ENCODE results near the gene CCDC9.
A peak's percentile ranks its signal among the peaks of the same experiment; 100 is the strongest.

CCDC9 gene

DNA sequence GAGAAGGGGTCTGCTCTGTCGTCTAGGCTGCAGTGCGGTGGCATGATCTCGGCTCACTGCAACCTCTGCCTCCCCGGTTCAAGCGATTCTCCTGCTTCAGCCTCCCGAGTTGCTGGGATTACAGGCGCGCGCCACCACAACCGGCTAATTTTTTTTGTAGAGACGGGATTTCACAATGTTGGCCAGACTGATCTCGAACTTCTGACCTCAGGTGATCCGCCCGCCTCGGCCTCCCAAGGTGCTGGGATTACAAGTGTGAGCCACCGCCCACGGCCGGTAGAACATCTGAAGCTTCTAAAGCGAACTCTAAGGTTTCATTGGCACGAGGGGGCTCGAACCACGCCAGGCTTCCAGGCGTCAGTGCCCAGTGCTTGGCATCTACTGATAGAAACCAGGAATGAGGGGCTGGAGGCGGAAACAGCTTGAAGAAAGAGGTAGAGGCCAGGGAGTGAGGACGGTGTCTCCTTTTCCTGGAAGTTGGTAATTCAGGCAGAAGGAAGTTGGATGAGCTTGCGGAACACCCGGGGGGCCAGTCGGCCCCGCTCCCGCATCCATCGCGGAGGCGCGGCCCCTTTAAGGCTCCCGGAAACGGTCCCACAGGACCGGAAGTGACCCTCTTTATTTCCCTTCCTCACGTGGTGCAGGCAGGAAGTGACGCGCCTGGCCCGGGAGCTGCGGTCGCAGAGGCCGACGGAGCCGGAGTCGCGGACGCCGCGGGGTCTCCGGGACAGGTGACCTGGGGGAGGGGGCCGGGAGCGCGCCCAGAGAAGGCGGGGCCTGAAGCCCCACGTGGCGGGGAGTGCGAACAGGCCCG, at the start of gene CCDC9:
CCDC9 (plus strand) TSS at position 647 of the 814 bp plus-strand sequence. CDS start 1,876 bp downstream, outside the sequence.
- DNase-seq: peak; percentile 90

DNA sequence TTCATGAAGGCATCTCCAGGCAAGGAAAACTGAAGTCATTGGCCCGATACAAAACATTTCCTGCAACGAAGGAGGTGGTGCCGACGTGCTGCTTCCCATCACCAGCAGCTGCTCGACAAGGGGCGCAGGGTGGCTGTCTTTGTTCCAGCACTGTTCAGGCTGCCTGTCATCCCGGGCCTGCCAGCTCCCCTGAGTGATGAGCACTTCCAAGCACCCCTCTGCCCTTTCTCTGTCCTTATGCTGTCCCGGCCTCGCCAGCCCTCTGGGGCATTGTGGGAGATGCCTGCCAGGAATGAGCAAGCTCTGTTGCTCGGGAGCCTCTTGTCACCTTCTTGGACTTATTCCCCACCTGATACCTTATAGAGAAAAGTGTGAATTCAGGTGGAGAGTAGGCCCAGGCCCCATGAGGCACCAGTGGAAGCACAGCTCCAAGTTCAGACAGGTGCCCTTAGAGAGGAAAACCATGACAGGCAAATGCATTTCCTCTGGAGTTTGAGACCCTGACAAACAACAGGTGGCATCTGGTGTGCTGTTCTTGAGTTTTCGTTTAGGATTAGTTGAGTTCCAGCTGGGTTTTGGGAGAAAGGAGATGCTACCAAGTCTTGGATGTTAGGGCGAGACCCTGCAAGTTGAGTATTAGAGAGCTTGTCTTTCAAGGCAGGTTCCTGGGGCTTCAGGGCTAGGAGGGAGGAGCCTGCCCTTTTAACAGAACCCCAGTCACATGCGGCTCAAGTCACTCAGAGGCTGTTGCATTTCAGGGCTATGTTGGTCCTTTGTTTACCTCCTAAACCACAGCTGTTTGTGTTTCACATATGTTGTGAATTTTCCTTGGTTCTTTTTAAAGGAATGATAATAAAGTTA, 46.8 kb upstream of the CCDC9 start:
- no peak for DNase-seq

DNA sequence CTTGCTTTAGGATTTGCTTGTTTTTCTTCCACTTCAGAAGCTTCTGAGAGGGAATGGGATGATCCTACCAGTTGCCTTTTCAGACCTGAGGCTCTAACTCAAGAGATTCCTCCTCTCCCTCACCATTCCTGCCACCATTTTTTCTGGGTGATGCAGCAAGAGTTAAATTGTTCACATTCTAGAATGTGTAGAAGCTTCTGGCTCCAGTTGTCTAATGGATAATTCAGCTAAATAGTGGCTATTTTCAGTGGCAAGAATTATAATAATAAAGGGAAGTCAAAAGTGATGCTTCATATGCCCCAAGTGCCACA, 46.2 kb upstream of the CCDC9 start:
- no peak for DNase-seq

DNA sequence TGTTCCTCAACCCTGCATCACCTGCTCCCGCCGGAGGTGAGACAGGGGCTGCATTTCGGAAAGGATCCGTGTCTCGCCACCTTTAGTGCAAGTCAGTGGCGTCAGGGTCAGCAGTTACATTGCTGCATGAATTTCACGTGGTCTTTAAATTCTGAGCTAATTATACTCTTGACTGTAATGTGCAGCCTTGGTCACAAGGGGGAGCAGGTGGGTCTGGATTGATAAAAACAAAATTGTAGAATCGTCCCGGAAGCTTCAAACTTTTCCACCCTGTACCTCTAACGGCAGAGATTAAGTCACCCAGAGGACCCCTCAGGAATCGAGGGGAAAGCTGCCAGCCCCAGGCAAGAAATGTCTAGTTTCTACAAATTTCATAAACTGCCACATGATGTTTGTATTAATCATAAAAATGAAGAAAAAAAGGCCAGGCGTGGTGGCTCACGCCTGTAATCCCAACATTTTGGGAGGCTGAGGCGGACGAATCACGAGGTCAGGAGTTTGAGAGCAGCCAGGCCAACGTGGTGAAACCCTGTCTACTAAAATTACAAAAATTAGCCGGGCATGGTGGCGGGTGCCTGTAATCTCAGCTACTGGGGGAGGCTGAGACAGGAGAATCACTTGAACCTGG, 45.5 kb upstream of the CCDC9 start:
- DNase-seq: no peak

DNA sequence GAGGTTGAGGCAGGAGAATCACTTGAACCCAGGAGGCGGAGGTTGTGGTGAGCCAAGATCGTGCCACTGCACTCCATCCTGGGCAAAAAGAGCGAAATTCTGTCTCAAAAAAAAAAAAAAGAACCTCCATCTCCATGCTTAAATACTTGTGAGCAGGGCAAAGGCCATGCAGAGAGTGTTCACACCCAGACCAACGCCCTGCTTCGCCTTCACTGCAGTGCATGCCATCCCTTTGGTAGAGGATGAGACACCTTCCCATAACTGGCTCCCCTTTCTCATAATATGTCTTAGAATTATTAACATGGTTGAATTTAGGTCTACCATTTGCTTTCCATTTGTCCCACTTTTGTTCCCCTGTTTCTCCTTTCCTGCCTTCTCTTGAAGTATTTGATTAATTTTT, 40.7 kb upstream of the CCDC9 start:
- no peak for DNase-seq

DNA sequence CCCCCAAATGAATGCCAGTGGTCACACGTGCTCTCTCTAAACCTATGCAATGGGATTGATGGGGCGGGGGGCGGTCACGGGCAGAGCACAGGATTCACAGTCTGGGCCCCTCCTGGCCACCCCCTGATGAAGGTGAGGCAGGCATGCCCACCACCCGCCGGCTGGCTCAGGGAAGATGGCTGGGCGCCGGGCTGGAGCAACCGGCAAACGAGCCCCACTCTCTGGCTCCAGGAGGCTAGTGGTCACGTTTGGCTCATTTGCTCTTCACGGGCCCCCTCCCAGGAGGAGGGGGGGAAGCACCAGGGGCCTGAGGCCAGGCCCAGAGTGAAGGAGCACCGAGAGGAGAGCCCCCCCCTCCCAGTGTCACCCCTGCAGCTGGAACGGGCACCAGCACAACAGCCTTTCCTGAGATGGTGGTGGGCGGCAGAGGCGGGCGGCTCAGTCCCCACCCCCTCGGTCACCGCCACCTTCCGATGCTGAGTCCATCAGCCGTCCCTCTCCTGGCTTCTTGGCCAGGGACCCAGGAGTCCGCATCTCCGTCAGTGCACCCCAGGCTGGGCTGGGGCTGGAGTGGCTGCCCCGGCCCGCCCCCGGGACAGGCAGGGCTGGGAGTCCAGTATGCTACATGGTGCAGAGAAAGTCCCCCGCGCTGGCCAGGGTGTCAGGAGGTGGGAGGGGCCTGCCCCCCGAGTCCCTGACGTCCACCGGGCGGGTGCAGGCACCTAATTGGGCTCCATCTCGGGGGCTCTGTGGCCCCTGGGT, 35.1 kb upstream of the CCDC9 start:
- DNase-seq: no peak

DNA sequence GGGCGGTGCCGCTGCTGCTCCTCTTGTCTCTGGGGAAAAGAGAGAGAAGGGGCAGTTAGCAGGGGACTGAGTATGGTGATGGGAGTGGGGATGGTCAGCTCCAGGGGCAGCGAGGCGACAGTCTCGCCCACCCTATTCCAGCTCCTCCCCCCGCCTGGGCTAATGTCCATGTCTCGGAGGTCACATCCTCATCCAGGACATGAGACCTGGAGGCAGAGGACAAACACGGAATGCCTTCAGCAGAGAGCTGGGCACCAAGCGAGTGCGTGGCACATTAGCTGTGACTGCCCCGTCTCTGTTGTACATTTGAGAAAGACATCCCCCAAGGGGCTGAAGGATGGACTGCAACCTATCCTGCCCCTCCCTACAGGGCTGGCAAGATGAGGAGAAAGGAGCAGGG, 34.4 kb upstream of the CCDC9 start:
- DNase-seq: no peak

DNA sequence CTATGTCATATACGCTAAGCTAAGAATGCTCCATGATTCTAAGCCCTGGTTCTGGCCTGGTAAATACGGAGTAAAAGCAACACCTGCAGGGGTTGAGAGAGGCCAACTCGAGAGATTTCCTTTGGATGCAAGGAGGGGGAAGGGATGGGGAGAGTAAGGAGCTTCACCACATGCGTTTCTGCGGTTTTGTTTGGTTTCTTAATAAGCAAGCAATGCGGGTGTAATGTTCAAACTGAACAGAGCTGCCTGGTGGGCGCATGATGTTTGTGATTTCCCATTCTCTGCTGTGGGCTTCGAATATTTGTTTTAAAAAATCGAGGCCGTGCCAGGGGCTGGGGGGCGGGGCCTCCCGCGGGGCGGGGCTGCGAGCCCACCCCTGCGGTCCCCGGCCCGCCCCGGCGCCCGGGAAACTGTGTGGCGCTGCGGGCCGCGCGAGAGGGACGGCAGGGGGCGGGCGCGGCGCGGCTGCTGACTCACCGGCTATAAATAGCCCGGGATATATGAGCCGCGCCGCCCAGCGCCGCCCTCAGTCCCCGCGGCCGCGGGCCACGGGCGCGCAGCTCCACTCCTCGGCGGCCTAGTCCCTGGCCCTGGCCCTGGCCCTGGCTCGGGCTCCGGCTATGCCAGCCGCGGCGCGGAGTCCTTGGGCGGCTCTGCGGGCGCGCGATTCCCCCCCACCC, 30.4 kb upstream of the CCDC9 start:
- DNase-seq: peak; percentile 68

DNA sequence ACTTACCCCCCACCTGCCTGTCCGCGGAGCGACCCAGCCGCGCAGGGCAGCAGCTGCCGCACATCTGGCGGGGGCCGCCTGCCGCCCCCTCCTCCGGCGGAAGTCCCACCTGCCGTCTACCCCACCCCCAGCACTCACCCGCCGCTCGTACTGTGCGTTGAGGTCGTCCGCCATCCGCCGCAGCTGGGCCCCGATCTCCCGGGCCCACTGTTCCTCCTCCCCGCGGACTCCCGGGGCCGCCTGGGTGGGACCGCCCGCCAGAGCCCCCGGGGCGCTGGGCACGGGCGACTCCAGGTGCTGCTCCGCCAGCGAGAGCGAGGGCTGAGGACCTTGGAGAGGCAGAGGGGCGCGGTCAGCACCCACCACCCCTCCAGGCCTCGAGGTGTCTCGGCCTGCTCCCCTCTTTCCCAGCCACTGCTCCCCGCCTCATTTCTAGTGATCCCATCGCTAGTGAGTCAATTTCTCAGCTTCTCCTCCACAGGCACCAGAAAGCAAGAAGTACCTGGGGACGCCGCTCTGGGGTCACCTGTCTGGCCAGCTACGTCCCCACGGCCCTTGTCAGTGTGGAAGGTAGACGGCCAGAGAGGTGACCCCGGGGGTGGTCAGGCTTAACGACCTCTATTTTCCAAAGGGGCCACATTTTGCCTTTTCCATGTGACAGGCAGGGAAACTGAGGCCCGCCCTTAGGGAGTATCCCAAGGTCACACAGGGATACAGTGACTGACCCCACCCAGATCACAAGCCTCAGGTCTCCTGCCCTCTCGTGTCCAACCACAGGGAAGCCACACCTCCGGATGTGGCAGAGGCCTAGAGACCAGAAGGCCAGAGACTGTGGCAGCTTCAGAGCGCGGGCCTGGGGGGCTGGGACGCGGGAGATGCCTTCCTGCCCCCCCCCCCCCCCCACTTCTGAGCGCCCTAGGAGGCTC, 29.6 kb upstream of the CCDC9 start:
- DNase-seq: no peak

DNA sequence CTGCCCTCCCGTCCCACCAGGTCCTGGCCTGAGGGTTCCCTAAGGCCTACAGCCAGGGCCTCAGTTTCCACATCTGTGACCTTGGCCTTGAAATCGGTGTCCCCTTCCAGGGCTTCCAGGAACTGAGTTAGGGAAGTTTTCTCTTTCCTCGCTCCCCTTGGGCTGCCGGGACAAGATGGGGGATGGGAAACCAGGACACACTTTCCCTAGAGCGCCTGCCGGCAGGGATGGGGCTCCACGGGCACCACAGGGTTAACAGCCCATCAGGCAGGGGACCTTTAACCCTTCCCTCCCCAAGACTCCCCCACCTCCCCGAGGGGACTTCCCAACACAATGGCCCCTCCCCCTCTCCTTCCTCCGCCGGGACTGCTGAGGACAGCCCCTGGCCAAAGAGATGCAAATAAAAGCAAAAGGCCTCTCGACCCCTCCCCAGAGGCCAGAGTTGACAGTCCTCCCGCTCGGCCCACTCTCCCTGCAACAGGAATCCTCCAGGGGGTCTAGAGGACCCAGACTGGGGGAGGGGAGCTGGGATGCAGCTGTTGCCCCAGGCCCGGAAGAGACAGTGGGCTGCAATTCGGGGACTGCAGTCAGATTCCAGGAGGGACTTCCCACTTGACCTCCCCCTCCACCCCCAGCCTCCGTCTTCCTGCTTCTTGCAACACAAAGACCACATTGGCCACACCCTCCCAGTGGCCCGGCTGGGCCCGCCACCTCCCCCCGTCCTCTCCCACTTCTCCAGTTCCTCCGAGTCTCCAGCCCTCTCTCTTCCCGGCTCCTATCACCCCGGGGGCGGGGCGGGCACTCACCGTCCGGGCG, 28.8 kb upstream of the CCDC9 start:
- no peak for DNase-seq

DNA sequence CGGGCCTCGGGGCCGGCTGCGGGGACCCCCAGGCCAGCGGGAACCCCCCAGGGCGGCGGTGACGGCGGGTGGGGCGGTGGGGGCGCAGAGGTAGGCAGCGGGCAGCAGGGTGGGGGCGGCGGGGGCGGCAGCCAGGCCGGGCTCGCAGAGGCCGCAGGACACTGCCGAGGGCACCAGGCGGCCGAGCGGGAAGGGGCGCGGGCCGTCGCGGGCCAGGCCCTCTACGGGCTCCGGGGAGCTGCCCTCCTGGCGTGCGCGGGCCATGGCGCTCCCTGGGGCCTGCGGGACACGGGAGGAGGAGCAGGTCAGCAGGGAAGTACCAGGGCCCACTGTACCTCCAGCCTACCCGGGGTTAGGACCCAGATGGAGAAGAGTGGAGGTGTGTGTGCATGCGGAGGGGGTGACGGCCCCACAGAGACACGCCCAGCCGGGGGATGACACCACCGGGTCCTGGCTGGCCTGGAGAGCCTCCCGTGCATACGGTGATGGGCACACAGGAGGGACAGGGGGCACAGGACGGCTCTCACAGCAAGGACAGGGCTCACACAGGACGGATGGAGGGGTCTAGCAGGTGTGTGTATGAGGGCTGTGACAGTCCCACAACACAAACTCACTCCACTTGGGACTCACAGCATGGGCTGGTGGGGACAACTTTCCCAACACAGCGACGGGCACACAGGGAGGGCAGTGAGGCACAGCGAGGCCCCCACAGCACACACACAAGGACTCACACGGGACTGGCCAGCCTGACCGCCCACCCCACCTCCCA, 28.0 kb upstream of the CCDC9 start:
- DNase-seq: no peak

DNA sequence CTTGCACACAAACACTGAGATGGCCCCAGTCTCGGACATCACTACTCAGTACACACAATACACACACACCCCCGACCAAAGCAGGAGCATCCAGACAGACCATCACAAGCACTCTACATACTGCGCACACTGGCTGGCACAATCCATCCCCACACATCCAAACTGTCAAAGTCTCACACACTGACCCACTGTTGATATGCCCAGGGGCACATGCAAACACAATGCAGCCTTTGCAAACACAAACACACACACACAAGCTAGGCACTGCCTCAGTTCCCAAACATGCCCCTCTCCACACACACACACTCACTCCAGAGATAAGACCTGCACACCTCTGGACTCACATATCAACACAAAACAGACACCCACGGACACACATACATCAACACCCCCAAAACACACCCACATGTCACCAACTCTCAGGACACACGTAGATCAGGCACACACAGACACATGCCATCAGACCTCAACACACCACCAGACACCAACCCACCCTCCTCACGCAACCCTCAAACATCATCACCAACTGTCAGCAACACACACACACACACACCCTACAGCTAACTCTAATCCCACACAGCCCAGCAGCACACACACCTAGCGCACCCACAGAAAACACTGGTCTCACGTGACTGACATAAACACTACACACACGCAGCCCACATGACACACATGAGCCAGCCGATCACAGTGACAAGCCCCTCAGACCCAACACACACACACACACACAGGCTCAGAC, 27.2 kb upstream of the CCDC9 start:
- DNase-seq: no peak

DNA sequence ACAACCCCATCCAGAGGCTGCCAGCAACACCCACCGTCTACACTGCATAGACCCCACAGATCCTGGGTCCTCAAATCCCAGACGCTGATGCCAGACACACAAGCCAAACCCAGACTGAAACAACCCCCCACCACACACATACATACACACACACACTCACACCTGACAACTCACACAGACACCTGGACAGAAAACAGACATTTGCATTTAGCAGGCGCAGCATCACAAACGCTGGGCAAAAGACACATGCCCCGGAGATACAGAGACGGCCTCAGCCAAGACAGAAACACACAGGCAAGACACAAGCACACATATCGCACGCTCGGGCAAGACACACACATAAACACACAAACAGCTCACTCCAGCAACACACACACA, 26.7 kb upstream of the CCDC9 start:
- DNase-seq: no peak

DNA sequence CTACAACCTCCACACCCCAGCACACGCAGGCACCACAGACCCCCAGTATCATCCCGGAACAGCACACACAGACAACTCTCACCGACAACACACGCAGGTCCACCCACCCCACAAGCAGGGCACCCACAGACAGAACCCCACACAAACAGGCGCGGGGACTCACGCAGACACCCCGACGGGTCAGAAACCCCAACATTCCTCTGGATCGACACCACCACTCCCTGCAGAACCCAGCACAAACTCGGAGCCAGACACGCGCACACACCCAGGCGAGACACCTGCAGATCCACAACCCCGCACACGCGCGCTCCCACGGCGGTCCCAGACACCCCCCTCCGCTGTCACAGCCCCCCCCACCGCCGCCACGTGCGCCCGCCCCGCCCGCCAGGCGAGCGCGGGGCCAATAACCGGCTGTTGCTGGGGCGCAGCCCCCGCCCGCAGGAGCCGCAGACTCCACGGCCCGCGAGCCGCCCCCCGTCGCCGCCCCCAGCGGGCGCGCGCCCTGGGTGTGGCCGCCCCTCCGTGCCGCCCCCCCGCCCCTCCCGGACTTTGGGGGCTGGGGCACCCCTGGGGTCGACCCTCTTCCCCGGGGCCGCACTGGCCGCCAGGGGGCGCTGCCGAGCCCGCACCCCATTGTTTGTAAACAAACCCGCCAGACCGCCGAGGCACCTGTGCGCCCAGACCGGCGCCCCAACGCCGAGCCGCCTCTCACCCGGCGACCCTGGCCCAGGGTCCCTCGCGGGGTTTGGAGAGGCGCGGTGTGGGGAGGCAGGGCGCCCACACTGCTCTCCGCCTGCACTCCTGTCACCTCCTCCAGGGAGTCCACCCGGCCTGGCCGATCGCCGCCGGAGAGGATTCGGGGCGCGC, 26.0 kb upstream of the CCDC9 start:
- DNase-seq: no peak

DNA sequence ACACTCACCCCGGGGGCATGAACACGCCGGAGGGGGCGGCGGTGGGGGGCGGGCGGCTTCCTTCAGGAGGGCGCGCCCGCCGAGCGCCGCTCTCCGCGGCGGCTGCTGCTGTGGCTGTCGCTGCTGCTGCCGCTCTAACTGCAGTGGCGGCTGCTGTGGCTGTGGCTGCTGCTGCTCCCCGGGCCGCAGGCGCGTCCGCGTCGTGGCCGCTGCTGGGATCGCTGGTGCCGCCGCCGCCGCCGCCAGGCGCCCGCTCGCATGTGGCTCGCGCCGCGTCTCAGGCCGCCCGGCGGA, 25.5 kb upstream of the CCDC9 start, which contains the start of gene BBC3:
BBC3 (minus strand) TSS at position 279 of the 294 bp plus-strand sequence. CDS start 2,768 bp downstream, outside the sequence.
- no peak for DNase-seq

DNA sequence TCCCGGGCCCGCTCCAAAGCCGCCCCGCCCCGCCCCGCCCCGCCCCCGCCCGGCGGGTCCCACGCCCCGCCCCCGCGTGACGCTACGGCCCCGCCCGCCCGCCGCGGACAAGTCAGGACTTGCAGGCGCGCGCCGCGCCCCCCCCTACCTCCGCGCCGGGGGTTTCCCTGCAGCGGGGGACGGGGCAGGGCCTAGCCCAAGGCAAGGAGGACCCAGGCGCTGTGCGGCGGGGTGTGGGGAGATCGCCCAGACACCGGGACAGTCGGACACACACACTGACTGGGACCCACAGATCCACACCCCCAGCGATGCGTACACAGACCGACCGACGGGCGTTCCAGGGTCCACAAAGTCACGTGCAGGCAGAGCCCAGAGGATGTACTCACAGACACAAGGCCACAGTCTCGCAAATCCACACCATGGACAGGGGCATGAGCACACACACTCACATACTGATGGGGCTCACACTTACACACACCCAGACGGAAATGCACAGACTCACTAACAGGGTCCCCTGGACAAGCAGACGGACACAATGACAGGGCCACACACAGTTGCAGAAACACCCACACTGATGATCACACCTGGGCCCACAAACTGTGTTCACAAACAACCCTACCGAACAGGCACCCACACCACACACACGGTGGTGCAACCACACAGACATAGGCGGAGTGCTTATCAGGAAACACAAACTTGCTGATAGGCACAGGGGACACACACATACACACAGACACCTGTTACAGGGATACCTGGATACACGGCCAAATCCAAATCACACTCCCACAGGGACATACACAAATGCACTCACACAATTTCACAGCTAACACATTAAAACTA, 24.9 kb upstream of the CCDC9 start:
- no peak for DNase-seq
